Natural killer cell treated with Interleukin-12 subunit alpha and Interleukin-12 subunit beta and Interleukin-15 and Interleukin-18, amount 100 ng/mL, for 72 hours (primary cell): ENCODE results near the gene SSX4B. TPM values are rescaled to one million over a fixed set of nuclear protein-coding genes. Genes with fewer than 3 reads are reported as not detected.
A peak's percentile ranks its signal among the peaks of the same experiment; 100 is the strongest.
"Not testable (repeated sequence)": the region's sequence is repeated elsewhere in the genome, so short reads cannot be mapped to it uniquely, and the experiment has no call there.

Experiments used
- ATAC-seq, 2 donors: fragments of 150-1000 bp; cut with Tn5 transposase in 1 of 2; sonication (Bioruptor Pico), chemical (Tn5 transposase) in 1 of 2; 2 replicates each; pipeline ENCODE4 v1.10.0; 2021
- DNase-seq: peaks from one replicate; pipeline ENCODE4 v3.0.0; 2022; ENCODE audit warnings: low spot score
- H3K27ac Mint-ChIP-seq, 2 donors: 1 replicate in 1 of 2; 2 replicates in 1 of 2; pipeline ENCODE4 v1.8.0; 2022; ENCODE audit warnings: mixed read lengths in 2 of 2, mild to moderate bottlenecking in 1 of 2, moderate library complexity in 1 of 2
- H3K27me3 Mint-ChIP-seq, 2 donors: 1 replicate in 1 of 2; 2 replicates in 1 of 2; pipeline ENCODE4 v1.8.0; 2022; ENCODE audit warnings: mixed read lengths in 2 of 2
- H3K36me3 Mint-ChIP-seq: one replicate; pipeline ENCODE4 v1.8.0; 2022; ENCODE audit warnings: mixed read lengths
- H3K4me1 Mint-ChIP-seq, 2 donors: 1 replicate in 1 of 2; 2 replicates in 1 of 2; pipeline ENCODE4 v1.8.0; 2022; ENCODE audit warnings: low read depth in 2 of 2, mixed read lengths in 2 of 2, mild to moderate bottlenecking in 1 of 2
- H3K4me3 Mint-ChIP-seq: one replicate; pipeline ENCODE4 v1.8.0; 2022; ENCODE audit warnings: mixed read lengths
- H3K9me3 Mint-ChIP-seq: 2 replicates; pipeline ENCODE4 v1.8.0; 2022; ENCODE audit warnings: mixed read lengths
- total RNA-seq, 2 donors: library from RNA; stranded (reverse); gene quantifications; one replicate each; pipeline ENCODE4 v1.2.3, GENCODE V29; 2022

SSX4B gene
- total RNA-seq, 2 donors from 2014 or later: not detected

DNA sequence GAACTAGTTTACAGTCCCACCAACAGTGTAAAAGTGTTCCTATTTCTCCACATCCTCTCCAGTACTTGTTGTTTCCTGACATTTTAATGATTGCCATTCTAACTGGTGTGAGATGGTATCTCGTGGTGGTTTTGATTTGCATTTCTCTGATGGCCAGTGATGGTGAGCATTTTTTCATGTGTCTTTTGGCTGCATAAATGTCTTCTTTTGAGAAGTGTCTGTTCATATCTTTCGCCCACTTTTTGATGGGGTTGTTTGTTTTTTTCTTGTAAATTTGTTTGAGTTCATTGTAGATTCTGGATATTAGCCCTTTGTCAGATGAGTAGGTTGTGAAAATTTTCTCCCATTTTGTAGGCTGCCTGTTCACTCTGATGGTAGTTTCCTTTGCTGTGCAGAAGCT, 14.8 kb downstream of the SSX4B start:
- not testable (repeated sequence) for ATAC-seq, H3K9me3 Mint-ChIP-seq, H3K36me3 Mint-ChIP-seq, H3K27me3 Mint-ChIP-seq, DNase-seq, H3K4me1 Mint-ChIP-seq, H3K4me3 Mint-ChIP-seq, H3K27ac Mint-ChIP-seq

DNA sequence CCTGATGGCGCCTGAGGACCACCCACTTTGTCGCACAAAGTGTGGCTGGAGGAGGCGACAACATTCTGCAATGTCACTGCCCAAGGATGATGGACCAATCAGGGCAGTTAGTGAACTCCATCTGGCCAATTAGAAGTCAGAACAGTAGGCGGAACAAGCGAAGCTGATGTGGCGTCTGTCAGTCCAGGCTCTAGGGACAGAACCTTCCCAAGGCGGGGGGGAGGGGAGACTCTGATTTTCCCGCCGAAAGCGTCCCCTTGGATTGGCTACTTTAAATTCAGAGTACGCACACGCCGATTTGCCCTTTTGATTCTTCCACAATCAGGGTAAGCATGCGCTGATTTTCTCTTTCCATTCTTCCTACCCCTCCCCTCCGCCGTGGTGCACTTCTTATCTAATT, 28.5 kb downstream of the SSX4B start, which contains the start of gene SSX4:
TSS of gene SSX4 (plus strand) at position 301 of the 400 bp plus-strand sequence. CDS start 515 bp downstream, outside the sequence.
- not testable (repeated sequence) for H3K36me3 Mint-ChIP-seq, H3K4me3 Mint-ChIP-seq, H3K27me3 Mint-ChIP-seq, H3K27ac Mint-ChIP-seq, ATAC-seq, H3K9me3 Mint-ChIP-seq, DNase-seq, H3K4me1 Mint-ChIP-seq

- not testable (repeated sequence) for H3K36me3 Mint-ChIP-seq, H3K4me3 Mint-ChIP-seq, H3K27ac Mint-ChIP-seq, H3K9me3 Mint-ChIP-seq, DNase-seq, H3K27me3 Mint-ChIP-seq, H3K4me1 Mint-ChIP-seq, ATAC-seq
Measured at GRCh38 chrX:48370408-48370807, 41.4 kb downstream of the SSX4B start.

- H3K27me3 Mint-ChIP-seq, H3K4me3 Mint-ChIP-seq, DNase-seq, H3K27ac Mint-ChIP-seq, H3K9me3 Mint-ChIP-seq, H3K4me1 Mint-ChIP-seq, H3K36me3 Mint-ChIP-seq: not testable (repeated sequence)
- ATAC-seq: peak; percentile 65 to 72
Measured at GRCh38 chrX:48367717-48368408, 43.9 kb downstream of the SSX4B start.

GRCh38 chrX:48359281-48359680, 52.5 kb downstream of the SSX4B start:
- H3K4me1 Mint-ChIP-seq, H3K9me3 Mint-ChIP-seq, H3K27ac Mint-ChIP-seq, H3K4me3 Mint-ChIP-seq, H3K36me3 Mint-ChIP-seq, ATAC-seq, DNase-seq, H3K27me3 Mint-ChIP-seq: not testable (repeated sequence)

DNA sequence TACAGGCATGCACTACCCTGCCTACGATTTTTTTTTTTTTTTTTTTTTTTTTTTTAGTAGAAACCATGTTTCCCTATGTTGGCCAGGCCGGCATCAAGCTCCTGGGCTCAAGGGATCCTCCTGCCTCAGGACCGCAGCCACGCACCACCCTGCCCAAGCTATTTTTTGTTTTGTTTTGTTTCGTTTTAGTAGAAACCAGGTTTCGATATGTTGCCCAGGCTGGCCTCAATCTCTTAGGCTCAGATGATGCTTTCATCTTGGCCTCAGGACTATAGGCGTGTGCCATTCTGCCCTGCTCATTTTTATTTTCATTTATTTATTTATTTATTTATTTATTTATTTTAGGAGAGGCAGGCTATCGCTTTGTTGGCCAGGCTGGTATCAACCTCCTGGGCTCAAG, 54.1 kb downstream of the SSX4B start:
- no peak for DNase-seq
- H3K36me3 Mint-ChIP-seq: no peaks in the 10 kb centered on the region
- ATAC-seq: no peak
- no peaks in the 10 kb centered on the region for H3K4me1 Mint-ChIP-seq
- no peak overlapping the region for H3K4me3 Mint-ChIP-seq
- no peak overlapping the region for H3K27ac Mint-ChIP-seq
- peaks cover 0 to 10% of the 10 kb centered on the region in 2 donors for H3K27me3 Mint-ChIP-seq
- no peaks in the 10 kb centered on the region for H3K9me3 Mint-ChIP-seq

DNA sequence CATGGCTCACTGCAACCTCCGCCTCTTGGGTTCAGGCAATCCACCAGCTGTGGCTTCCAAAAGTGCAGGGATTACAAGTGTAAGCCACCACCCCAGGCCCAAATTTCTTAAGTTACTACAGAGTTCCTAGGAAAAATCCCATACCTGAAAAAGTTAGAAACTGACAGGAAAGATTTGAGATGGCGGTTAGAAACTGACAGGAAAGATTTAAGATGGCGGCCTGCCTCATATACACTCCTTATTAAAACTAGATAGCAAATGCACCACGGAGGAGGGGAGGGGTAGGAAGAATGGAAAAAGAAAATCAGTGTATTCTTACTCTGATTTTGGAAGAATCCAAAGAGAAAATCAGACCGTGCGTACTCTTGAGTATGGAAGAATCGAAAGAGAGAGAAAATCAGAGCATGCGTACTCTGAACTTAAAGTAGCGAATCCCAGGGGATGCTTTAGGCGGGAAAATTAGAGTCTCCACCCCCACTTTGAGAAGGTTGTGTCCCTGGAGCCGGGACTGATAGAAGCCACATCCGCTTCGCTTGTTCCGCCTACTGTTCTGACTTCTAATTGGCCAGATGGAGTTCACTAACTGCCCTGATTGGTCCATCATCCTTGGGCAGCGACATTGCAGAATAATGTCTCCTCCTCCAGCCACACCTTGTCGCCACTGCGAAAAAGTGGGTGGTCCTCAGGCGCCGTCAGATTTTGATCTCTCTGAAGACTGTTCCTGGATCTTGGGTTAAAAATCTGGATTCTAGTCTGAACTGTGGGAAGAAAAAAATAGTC, 55.3 kb downstream of the SSX4B start, which contains the start of gene SSX3:
TSS of gene SSX3 (minus strand) at position 389 of the 780 bp plus-strand sequence. CDS start 1,454 bp downstream, outside the sequence.
- H3K36me3 Mint-ChIP-seq, H3K4me3 Mint-ChIP-seq, ATAC-seq, H3K4me1 Mint-ChIP-seq, H3K9me3 Mint-ChIP-seq, H3K27ac Mint-ChIP-seq, DNase-seq: not testable (repeated sequence)
- H3K27me3 Mint-ChIP-seq: peaks cover 0 to 14% of the 10 kb centered on the region in 2 donors

Other genes starting within 250 kb of the SSX4B start
- gene SSX5, start 215.2 kb downstream of the SSX4B start, total RNA-seq: not detected
- not detected for gene SSX1, start 156.6 kb downstream of the SSX4B start, total RNA-seq
- not detected for gene SSX3, start 55.3 kb downstream of the SSX4B start, total RNA-seq
- gene SSX4, start 28.4 kb downstream of the SSX4B start, total RNA-seq: not detected
- gene SLC38A5, start 58.3 kb upstream of the SSX4B start, total RNA-seq: 100 to 1,000 TPM in 1 of 2 donors, 10 to 100 TPM in 1; 70.7 to 156 TPM
- gene FTSJ1, start 64.2 kb upstream of the SSX4B start, total RNA-seq: 100 to 1,000 TPM in 1 of 2 donors, 10 to 100 TPM in 1; 83.8 to 120 TPM
- gene PORCN, start 97.0 kb upstream of the SSX4B start, total RNA-seq: 10 to 100 TPM; 25.9 to 31.0 TPM
- gene EBP, start 109.8 kb upstream of the SSX4B start, total RNA-seq: 100 to 1,000 TPM; 380 to 399 TPM
- gene TBC1D25, start 127.8 kb upstream of the SSX4B start, total RNA-seq: 10 to 100 TPM; 31.8 to 37.0 TPM
- 100 to 1,000 TPM; 329 to 362 TPM for gene RBM3, start 162.5 kb upstream of the SSX4B start, total RNA-seq
- gene WDR13, start 185.5 kb upstream of the SSX4B start, total RNA-seq: 10 to 100 TPM; 39.7 to 64.7 TPM